ENCODE measurements around the gene TMSB15B. TPM values are rescaled to one million over a fixed set of nuclear protein-coding genes. Genes with fewer than 3 reads are reported as not detected.
A peak's percentile ranks its signal among the peaks of the same experiment; 100 is the strongest.
"Not testable (repeated sequence)": the region's sequence is repeated elsewhere in the genome, so short reads cannot be mapped to it uniquely, and the experiment has no call there.

TMSB15B gene
- 0.40 TPM for total RNA-seq
- long read RNA-seq, result 0 reads

DNA sequence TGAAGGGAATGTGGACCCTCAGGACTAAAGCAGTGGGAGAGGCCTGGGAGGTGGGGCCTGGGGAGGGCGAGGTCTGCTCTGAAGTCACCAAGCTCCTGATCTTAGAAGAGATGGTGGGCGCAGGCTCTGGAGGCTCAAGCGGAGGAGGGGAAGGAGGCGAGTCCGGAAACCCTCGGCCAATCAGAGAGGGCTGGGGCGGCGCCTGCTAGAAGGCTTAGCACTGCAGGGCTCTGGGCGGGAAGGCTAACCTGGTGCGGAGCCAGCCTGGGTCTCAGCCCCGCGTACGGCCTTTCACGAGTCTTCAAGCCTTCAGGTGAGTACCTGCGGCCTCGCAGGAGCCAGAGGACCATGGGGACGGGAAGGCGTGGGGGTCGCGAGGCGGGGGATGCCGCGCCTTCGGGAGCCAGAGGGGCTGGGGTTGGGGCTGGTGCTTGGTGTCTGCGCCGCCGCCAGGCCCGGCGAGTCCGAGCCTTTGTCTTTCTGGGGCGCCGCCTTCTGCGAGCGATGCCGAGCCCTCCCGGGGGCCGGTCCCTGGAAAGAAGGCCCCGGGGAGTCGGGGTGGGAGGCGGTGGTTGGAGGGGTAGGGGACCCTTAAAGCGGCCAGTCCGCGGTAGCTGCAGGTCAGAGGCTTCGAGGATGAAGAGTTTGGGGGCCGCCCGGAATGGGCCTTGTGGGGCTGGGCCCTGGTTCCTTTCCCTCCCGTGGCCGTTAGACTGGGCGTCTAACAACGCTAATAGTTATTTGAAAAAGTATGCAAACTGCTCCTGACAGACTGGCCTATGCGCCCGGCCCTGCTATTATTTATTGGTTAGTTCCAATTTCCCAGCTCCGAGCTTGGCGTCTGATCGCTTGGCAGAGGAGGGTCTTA, at the start of gene TMSB15B:
TMSB15B (plus strand) TSS at position 217 of the 868 bp plus-strand sequence.
- DNase-seq; intact Hi-C loops (cut with micrococcal nuclease): not testable (repeated sequence)
- ATAC-seq, result peak; percentile 95

DNA sequence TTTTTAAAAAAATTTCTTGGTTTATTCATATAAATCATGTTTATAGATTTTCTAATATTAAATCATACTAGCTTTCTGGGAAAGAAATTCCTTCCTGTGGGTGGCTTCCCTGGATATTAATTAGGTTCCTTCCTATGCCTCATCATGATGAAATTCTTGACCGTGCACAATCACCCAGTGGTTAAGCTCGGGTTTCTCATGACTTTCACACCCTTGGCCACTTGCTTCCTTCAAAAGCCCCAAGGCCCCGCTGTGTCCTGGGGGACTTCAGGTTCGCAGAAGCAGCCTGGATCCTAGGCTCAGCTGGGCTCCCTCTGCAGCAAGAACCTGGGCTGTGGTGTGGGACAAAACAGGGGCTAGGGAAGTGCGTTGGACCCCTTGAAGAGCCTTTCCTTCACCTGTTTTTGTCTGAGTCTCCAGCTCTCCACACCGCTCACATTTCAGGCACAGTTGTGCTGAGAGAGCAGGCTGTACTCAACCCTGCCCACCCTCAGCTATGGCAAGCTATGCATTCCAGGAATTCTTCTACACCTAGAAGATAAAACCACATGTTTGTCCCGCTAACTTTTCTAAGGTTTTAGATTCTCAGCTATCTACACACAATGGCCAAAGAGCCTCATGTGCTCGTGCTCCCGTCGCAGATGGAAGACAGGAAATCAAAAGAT, 48.9 kb upstream of the TMSB15B start:
- intact Hi-C loops (cut with micrococcal nuclease), result no loop called here
- ATAC-seq (no peak), DNase-seq (no peak)

DNA sequence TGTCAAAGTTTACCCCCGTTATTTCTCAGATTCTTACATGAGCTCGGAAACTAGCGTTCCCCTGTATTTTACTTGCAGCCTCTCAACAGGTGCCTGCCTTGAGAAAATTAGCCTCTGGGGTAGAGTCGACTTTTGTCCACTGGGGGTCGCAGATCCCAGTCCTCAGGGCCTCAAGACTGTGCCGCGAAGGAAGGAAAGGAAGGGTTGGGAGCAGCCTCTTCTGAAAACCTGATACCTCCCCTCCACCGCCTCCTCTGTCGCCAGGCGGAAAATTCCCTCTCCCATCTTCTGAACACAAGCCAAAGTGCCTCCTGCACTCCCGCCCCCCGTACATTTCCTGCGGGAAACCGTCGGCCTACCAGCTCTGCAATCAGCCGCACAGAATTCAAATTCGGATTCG, 44.4 kb upstream of the TMSB15B start:
- ATAC-seq (peak; percentile 89), DNase-seq (peak; percentile 34)
- intact Hi-C loops (cut with micrococcal nuclease), result no loop called here

DNA sequence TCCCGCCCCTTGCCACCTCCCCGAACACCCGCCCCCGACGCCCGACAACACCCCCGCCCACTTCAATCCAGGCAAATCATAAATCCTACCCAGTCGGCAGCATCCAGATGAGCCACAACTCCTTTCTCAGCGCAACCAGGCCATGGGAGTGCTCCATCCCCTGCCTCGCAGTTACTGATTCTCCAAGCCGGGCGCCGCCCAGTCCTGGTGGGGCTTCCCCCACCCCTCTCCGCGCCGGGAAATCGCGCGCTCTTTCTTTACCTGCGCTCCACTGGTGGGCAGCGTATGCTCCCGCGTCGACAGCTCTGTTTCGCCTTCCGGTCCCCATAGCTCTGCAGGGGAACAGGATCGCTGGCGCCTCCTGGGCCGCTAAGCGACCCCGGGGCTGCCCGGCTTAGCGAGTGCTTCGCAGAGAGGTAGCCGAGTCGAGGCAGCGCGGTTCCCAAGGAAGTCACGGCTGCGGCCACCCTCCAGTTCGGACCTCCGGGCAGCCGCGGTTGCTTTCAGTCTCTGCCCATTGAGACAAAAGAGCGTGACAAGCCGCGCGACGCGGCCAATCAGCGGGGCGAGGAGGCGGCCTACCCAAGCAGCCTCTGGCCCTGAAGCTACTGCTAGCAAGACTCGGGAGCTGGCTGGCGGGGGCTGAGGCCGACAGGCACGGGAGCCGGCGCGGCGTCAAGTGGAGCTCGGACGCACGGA, 43.7 kb upstream of the TMSB15B start:
- peak; percentile 95 for ATAC-seq
- intact Hi-C loops (cut with micrococcal nuclease), result no loop called here
- peak; percentile 75 for DNase-seq

DNA sequence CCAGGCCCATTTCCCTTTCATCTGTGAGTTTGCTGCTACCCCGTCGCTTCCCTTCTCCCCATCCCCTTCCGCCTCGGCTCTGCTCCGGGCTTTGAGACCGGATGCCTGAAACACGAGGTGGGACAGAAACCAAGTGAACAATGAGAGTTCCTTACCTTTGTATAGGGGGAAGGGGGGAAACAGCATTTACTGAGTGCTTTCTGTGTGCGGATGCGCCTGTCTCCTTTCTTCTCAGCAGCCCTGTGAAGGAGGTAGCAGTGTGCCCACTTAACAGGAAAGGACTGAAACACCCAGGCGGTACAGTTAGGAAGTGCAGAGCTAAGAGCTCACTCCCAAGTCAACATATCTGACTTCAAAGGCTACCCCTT, 43.2 kb upstream of the TMSB15B start:
- intact Hi-C loops (cut with micrococcal nuclease), result no loop called here
- ATAC-seq (peak; percentile 65), DNase-seq (no peak)

DNA sequence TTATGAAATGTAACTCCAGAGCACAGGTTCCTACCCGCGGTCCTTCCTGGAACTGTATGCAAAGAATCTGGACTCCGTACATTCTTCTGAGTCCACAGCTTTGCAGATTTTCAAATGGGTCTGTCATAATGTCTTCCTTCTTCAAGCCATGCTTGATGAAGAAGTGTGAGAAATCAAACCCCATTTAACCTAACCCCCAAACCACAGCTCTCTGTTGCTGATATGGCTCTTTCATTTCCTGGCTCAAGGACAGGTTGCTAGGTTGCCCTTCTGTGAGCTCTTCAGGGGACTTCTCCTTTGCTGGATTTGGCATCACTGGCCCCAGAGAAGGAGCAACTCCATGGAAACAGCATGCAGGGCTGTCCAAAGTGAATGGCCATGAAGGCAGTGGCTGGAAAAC, 41.9 kb upstream of the TMSB15B start:
- ATAC-seq; intact Hi-C loops (cut with micrococcal nuclease); DNase-seq: not testable (repeated sequence)

DNA sequence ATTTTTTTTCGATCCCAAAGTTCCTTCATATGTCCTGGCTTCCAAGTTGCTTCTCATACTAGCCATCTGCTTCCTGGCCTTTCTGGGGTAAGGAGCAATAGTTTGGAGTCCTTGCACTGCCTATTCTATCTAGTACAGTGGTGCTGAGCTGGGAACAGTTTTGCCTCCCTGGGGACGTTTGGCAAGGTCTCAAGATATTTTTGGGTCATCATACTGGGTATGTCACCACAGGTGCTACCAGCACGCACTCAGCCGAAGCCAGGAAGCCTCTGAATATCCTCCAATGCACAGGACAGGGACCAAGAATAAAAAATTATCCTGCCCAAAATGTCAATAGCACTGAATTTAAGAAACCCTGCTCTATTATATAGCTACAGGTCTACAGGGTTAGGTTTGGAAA, 35.4 kb upstream of the TMSB15B start:
- intact Hi-C loops (cut with micrococcal nuclease), result no loop called here
- no peak for ATAC-seq
- DNase-seq, result no peak

DNA sequence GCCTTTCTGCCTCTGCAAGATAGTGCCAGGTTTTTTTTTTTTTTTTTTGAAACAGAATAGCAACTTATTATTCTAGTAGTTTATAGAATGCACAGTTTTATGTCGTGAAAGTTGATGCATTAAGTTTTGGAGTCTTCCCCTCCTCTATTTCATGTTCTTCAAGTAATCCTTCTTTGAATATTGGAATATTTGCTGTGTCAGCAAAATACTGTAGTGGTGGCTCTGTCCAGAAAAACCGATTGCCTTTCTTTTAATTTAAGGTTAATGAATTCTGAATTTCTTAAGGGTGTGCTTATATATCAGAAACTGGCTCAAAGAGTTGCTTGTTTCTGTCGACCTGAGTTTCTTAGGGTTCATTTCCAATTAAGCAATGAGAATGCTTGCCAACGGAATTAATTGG, 34.8 kb upstream of the TMSB15B start:
- no peak for DNase-seq
- intact Hi-C loops (cut with micrococcal nuclease), result no loop called here
- no peak for ATAC-seq

DNA sequence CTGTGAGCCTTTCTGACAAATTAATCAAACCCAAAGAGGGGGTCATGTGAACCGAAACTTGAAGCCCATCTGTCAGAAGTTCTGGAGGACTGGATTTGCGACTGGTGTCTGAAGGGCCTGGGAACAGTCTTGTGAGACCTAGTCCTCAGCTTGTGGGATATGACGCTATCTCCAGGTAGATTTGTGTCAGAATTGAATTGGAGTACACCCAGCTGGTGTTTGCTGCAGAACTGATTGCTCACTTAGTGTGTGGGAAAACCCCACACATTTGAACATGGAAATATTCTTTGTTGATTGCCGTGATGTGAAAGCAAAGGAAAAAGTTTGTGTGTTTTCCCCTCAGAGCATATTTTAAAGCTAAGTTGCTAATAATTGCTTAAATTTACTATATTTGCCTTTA, 30.3 kb upstream of the TMSB15B start:
- no peak for DNase-seq
- ATAC-seq, result no peak

DNA sequence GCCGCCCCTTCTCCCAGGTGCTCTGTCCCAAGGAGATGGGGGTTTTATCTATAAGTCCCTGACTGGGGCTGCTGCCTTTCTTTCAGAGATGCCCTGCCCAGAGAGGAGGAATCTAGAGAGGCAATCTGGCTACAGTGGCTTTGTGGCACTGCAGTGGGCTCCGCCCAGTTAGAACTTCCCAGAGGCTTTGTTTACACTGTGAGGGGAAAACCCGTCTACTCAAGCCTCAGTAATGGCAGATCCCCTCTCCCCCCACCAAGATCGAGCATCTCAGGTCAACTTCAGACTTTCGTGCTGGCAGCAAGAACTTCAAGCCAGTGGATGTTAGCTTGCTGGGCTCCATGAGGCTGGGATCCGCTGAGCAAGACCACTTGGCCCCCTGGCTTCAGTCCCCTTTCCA, 22.2 kb upstream of the TMSB15B start:
- DNase-seq; ATAC-seq; intact Hi-C loops (cut with micrococcal nuclease): not testable (repeated sequence)

More for the DNA sequence above, 30.3 kb upstream of the TMSB15B start:
- intact Hi-C loops (cut with micrococcal nuclease), result no loop called here

DNA sequence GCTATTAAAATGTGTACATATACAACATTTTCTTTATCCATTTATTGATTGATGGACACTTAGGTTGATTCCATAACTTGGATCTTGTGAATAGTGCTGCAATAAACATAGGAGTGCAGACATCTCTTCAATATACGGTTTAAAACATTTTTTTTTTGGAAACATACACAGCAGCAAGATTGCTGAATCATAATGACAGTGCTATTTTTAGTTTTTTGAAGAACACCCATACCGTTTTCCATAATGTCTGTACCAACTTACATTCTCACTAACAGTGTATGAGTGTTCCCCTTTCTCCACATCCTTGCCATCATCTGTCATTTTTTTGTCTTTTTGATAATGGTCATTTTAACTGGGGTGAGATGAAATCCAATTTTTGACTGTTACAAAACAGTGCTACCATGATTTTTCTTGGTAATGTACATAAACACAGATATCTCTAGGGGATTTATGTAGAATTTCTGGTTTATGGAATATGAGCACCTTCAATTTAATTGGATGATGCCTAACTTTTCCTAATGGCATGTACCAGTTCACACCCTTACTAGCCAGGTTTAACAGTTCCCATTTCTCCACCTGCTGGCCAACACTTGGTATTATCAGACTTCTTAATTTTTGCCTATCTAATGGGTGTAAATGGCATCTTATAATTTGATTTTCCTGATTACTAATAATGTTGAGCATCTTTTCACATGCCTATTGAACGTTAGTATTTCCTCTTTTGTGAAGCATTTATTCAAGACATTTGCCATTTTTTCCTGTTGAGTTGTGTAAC, 21.0 kb upstream of the TMSB15B start:
- ATAC-seq, result no peak
- no peak for DNase-seq
- intact Hi-C loops (cut with micrococcal nuclease), result no loop called here

DNA sequence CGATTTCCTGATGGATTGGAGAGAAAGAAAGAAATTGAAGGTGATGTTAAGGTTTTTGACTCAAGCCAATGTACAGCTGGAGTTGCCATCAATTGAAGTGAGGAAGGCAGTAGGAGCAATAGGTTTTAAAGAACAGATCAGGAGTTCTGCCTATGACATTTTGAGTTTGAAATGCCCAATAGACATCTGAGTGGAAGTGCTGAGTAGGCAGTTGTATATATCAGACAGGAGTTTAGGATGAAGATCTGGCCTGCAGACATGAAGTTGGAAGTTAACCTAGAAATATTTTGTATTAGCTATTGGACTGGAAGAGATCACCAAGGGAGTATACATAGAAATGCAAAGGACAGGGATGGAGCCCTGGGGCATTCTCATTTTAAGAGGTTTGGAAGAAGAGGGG, 12.9 kb upstream of the TMSB15B start:
- intact Hi-C loops (cut with micrococcal nuclease), result no loop called here
- DNase-seq (no peak), ATAC-seq (no peak)

DNA sequence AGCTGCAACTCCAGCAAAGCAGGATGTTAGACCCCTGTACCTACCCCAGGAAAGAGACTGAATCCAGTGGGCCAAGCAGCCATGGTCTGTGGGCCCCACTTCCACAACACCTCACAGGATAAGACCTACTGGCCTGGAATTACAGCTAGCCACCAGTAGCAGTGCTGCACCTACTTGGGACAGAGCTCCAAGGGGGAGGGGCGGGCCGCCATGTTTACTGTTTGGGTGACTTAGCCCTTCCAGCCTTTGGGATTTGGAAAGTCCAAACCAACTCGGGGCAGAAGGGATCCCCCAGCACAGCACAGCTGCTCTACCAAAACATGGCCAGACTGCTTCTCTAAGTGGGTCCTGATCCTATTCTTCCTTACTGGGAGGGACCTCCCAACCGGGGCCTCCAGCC, 9.1 kb upstream of the TMSB15B start:
- DNase-seq (no peak), ATAC-seq (no peak)
- intact Hi-C loops (cut with micrococcal nuclease), result no loop called here

DNA sequence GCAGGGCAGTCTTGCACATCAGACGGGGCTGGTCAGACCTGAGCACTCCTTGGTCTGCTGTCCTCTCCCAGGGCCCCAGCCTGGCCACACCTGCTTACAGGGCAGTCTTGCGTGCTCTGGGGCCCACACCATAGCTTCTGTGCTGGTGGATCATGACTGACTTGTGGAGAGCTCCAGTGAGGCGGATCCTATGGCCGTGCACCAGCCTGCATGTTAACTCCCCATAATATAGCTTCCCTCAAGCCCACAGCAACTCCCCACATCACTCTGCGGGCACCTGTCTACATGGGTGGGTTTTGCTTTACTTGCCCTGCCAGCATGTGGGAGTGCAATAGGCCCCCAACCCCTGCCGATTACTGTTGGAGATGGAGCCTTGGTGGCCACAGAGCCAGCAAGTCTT, 8.2 kb upstream of the TMSB15B start:
- intact Hi-C loops (cut with micrococcal nuclease), result no loop called here
- DNase-seq (no peak), ATAC-seq (no peak)

DNA sequence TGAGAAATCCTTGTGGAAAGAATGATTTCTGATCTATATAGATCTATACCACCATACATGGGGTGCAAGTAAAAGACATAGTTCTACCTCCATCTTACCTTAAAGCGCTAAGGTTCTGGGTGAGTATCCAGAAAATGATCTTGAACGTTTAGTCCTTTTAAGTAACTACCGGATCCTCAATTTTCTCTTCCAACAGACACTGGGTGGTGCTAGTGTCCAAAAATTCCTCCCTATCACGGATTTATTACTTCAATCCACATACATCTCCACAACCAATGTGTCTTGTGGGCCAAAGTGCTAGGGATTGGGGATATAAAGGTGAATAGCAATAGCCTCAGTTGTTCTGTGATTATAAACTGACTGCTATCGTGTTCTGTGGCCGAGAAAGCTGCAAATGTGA, 1.8 kb upstream of the TMSB15B start:
- DNase-seq; intact Hi-C loops (cut with micrococcal nuclease); ATAC-seq: not testable (repeated sequence)

DNA sequence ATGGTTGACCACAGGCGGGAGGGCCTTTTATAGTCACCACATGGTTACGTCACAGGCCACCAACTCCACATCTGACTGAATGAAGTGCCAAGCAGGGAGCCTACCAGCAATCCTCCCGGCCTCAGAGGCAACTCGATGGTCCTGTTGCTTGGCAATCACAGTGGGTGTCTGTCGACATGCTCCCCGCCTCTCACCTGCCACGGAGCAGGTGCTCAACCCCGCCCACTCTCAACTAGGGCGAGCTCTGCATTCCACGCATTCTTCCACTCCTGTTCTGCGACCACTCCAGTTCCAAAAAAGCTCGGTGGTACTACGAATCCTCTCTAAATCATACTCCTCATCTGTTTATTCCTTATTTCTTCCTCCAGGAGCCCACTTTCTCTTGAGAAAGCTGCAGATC, 21.1 kb downstream of the TMSB15B start:
- intact Hi-C loops (cut with micrococcal nuclease); DNase-seq; ATAC-seq: not testable (repeated sequence)

DNA sequence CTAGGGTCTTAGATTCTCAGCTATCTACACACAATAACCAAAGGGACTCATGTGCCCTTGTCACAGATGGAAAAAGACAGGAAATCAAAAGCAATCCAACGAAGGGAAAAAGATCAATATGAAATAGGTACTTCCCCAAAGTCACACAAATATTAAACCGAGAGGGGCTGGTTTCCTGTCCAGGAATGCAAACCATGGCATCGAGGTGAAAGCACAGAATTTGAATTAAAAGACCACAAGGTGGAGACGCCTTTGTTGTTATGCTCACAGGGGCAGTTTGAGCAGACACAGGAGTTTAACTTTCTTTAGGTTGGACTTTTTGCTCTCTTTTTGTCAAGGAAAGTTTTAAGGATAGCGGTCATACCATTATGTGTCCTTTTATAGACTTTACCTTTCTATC, 36.8 kb downstream of the TMSB15B start:
- intact Hi-C loops (cut with micrococcal nuclease), result no loop called here
- DNase-seq, result no peak
- no peak for ATAC-seq

DNA sequence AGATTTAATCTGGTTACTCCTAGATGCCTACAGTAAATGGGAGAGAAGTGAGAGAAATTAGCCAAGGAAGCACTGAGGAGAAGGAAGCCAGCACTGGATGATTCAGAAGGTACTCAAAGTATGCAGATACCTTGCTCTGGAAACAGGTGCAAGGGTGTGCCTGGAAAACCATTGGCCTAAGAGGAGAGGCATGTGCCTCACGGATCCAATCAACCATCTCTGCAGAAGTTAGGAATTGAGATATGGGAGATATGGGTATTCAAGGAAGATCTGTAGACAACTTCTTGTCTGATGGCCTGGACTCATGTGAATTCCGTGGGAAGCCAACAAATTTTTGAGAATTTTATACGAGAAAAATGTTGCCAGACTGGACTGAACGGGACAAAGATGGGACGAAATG, 46.4 kb downstream of the TMSB15B start:
- intact Hi-C loops (cut with micrococcal nuclease), result no loop called here
- ATAC-seq, result no peak
- DNase-seq, result no peak

DNA sequence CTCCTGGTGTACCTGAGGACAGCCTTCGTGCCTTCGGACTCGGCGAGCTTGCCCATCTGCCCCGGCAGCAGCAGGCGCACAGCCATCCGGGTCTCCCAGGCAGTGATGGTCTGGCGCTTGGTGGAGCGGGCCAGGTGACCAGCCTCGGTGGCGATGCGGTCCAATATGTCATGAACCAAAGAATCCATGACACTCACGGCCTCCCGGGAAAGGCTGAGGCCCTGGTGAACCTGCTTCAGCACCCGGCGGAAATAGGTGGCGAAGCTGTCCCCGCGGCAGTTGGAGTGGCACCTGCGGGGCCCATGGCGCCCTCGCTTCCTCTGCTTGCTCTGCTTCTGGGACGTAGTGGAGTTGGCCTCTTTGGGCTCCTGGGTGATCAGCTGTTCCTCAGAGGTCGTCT, 50.7 kb downstream of the TMSB15B start:
- intact Hi-C loops (cut with micrococcal nuclease), result no loop called here
- no peak for ATAC-seq
- no peak for DNase-seq

Measured in left ventricle myocardium superior (tissue), 1 donor.